H1 (cell line): ENCODE data around the gene THTPA. TPM values are rescaled to one million over a fixed set of nuclear protein-coding genes. Genes with fewer than 3 reads are reported as not detected.
A peak's percentile ranks its signal among the peaks of the same experiment; 100 is the strongest.

Experiments used
- BRCA1 ChIP-seq: IDR thresholded peaks from 2 replicates; pipeline ENCODE4 v1.6.1; 2012; ENCODE audit warnings: low read depth, low read length, improper control_type of control experiment
- SIN3A ChIP-seq, 2 experiments: IDR thresholded peaks in 1 of 2; conservative IDR thresholded peaks in 1 of 2; 2 replicates each; pipeline ENCODE4 v1.6.1; 2011 to 2012; ENCODE audit warnings: low read length in 2 of 2, improper control_type of control experiment in 1 of 2, low read depth in 1 of 2, mild to moderate bottlenecking in 1 of 2
- polyA plus RNA-seq, 7 experiments: library from polyadenylated mRNA; depleted of rRNA in 3 of 7; stranded (reverse) in 5 of 7; unstranded in 2 of 7; fragments of >200 nt in 5 of 7; fragments of 200-250 nt in 2 of 7; gene quantifications; 1 replicate in 5 of 7; 2 replicates in 1 of 7; 4 replicates in 1 of 7; pipeline versions ENCODE4 v1.2.1 to v1.2.3, GENCODE V29; 2011 to 2013; ENCODE audit warnings: missing spikeins in 2 of 7, mixed read lengths in 2 of 7
- total RNA-seq: library from RNA; stranded (reverse); fragmentation: NEBNext Ultra II Directional; extraction: Animal tissue kit (Norgen Biotek cat#: 25700); gene quantifications from 2 replicates; pipeline ENCODE4 v1.2.1, GENCODE V29; 2021
- TF ChIP-seq, protein P1 (sequence below), 3 experiments: IDR thresholded peaks; 1 replicate in 2 of 3; 2 replicates in 1 of 3; pipeline versions ENCODE4 v1.5.1 to v1.6.1; 2011; ENCODE audit warnings: low read length in 3 of 3, mild to moderate bottlenecking in 3 of 3, inconsistent platforms in 2 of 3, low read depth in 1 of 3, moderate library complexity in 1 of 3; ENCODE audit not compliant: insufficient read depth in 1 of 3; ENCODE audit errors: control extremely low read depth in 1 of 3

The THTPA gene
- total and polyA plus RNA-seq, 2 of the 8 experiments (the other 6 are each of a cell fraction or from before 2014, with no cell fraction given): 16.6 to 19.0 TPM

DNA sequence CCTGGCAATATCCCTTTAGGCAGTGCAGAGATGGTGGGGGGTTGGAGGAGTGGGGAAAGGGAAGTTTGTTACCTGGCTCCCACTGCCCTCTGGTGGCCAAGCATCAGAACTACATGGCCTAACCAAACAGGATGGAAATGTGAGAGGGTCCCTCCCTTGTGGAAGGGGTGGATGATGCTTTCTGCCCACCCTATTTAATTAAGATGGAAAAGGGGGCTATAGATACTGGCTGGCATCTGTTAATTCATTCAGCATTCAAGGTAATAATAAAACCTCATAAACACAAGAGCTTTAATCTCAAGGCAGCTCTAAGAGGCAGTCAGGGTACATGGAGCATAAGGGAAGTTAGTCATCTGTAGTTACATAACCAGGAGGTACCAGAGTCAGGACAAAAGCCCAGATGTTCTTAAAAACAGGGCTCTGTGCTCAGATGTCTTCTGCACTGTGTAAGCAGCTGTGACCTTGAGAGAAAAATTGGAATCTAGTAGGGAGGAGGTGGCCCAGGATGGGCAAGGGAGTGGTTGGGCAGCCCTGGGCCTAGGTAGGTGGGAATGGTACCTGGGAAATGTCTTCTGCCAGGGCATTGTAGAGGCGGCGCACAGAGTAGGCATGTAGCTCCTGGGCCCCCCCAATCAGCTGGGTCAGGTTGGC lies 6.9 kb downstream of the THTPA start (continued):
- TF ChIP-seq BRCA1 (0 out of 2 replicates have a peak, but pooled peaks have one; percentile 10), SIN3A (conservative IDR thresholded peaks at IDR 0.05 in 1 of 2, IDR thresholded peaks at IDR 0.05 in 1 of 2; ENCODE audit: low read depth in 1 of 2, low read length in 2 of 2) (0 out of 4 replicates have a peak, but pooled peaks of 1 of the 2 experiments have one; percentile 46)
- TF ChIP-seq, protein P1, sequence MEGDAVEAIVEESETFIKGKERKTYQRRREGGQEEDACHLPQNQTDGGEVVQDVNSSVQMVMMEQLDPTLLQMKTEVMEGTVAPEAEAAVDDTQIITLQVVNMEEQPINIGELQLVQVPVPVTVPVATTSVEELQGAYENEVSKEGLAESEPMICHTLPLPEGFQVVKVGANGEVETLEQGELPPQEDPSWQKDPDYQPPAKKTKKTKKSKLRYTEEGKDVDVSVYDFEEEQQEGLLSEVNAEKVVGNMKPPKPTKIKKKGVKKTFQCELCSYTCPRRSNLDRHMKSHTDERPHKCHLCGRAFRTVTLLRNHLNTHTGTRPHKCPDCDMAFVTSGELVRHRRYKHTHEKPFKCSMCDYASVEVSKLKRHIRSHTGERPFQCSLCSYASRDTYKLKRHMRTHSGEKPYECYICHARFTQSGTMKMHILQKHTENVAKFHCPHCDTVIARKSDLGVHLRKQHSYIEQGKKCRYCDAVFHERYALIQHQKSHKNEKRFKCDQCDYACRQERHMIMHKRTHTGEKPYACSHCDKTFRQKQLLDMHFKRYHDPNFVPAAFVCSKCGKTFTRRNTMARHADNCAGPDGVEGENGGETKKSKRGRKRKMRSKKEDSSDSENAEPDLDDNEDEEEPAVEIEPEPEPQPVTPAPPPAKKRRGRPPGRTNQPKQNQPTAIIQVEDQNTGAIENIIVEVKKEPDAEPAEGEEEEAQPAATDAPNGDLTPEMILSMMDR (IDR thresholded peaks at IDR 0.05; ENCODE audit: control extremely low read depth in 1 of 3, insufficient read depth in 1 of 3, low read depth in 1 of 3, low read length in 3 of 3): peak; percentile 89 to 98 (median 90)
- TF ChIP-seq, all 59 proteins: peak for 10
